Measurements from ENCODE around the gene TMEM242. TPM values are rescaled to one million over a fixed set of nuclear protein-coding genes. Genes with fewer than 3 reads are reported as not detected.

The TMEM242 gene
- total and polyA plus RNA-seq, 2 of the 13 experiments (the other 11 are each of a cell fraction or from before 2014, with no cell fraction given), result 5.6 to 11.1 TPM

DNA sequence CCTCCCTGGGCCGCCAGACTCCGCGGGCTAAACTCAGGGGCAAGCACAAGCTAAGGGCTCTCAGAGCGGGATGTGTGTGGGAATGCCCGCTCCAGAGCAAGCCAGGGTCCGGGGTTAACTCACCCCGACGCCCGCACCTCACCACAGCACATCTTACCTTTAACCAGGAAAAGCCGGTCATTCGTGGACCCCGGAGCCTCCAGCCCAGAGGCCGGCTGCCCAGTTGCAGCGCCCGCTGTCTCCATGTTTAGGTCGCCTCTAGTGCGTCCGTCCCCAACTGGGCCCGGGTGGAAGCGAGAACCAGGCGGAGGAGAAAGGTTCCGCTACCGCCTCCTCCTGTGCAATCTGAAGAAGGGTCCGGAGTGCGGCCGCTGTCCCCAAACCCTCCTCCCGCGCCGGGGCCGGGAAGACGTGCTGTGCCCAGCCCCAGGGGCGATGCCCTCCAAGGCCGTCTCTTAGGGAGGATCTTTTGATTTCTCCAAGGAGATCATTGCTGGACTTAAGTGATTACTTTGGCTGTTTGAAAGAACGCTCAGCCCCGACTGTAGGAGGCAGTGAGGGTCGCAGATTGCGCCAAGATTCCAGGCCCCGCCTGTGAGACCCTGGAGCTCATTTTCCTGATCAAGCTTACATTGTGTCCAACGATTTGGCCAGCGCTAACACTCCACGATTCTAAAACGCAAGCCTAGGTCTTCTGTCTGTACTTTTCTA is at the start of gene TMEM242 (continued):
- TF ChIP-seq, protein P1, sequence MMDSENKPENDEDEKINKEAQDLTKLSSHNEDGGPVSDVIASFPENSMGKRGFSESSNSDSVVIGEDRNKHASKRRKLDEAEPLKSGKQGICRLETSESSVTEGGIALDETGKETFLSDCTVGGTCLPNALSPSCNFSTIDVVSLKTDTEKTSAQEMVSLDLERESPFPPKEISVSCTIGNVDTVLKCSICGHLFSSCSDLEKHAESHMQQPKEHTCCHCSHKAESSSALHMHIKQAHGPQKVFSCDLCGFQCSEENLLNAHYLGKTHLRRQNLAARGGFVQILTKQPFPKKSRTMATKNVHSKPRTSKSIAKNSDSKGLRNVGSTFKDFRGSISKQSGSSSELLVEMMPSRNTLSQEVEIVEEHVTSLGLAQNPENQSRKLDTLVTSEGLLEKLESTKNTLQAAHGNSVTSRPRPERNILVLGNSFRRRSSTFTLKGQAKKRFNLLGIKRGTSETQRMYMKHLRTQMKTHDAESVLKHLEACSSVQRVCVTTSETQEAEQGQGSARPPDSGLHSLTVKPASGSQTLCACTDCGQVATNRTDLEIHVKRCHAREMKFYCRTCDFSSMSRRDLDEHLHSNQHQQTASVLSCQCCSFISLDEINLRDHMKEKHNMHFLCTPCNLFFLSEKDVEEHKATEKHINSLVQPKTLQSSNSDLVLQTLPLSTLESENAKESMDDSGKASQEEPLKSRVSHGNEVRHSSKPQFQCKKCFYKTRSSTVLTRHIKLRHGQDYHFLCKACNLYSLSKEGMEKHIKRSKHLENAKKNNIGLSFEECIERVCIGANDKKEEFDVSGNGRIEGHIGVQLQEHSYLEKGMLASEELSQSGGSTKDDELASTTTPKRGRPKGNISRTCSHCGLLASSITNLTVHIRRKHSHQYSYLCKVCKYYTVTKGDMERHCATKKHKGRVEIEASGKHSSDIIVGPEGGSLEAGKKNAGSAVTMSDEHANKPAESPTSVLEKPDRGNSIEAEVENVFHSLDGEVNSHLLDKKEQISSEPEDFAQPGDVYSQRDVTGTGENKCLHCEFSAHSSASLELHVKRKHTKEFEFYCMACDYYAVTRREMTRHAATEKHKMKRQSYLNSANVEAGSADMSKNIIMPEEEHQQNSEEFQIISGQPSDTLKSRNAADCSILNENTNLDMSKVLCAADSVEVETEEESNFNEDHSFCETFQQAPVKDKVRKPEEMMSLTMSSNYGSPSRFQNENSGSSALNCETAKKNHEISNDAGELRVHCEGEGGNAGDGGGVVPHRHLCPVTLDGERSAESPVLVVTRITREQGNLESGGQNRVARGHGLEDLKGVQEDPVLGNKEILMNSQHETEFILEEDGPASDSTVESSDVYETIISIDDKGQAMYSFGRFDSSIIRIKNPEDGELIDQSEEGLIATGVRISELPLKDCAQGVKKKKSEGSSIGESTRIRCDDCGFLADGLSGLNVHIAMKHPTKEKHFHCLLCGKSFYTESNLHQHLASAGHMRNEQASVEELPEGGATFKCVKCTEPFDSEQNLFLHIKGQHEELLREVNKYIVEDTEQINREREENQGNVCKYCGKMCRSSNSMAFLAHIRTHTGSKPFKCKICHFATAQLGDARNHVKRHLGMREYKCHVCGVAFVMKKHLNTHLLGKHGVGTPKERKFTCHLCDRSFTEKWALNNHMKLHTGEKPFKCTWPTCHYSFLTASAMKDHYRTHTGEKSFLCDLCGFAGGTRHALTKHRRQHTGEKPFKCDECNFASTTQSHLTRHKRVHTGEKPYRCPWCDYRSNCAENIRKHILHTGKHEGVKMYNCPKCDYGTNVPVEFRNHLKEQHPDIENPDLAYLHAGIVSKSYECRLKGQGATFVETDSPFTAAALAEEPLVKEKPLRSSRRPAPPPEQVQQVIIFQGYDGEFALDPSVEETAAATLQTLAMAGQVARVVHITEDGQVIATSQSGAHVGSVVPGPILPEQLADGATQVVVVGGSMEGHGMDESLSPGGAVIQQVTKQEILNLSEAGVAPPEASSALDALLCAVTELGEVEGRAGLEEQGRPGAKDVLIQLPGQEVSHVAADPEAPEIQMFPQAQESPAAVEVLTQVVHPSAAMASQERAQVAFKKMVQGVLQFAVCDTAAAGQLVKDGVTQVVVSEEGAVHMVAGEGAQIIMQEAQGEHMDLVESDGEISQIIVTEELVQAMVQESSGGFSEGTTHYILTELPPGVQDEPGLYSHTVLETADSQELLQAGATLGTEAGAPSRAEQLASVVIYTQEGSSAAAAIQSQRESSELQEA (CRISPR knock-in tag; IDR thresholded peaks at IDR 0.05; ENCODE audit: not compliant biosample characterization), result peak; percentile 96
- TF ChIP-seq, protein P2, sequence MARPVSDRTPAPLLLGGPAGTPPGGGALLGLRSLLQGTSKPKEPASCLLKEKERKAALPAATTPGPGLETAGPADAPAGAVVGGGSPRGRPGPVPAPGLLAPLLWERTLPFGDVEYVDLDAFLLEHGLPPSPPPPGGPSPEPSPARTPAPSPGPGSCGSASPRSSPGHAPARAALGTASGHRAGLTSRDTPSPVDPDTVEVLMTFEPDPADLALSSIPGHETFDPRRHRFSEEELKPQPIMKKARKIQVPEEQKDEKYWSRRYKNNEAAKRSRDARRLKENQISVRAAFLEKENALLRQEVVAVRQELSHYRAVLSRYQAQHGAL (CRISPR knock-in tag; IDR thresholded peaks at IDR 0.05; ENCODE audit: not compliant biosample characterization), result peak; percentile 87
- TF ChIP-seq RFX1 (IDR thresholded peaks at IDR 0.05), result no peak
- peak; percentile 86; the same call in 1 of the 2 replicates for TF ChIP-seq FLYWCH1 (CRISPR knock-in tag; IDR thresholded peaks at IDR 0.05)
- peak; percentile 81 for TF ChIP-seq ZNF317 (CRISPR knock-in tag; IDR thresholded peaks at IDR 0.05)
- TF ChIP-seq YEATS2 (CRISPR knock-in tag; IDR thresholded peaks at IDR 0.05; ENCODE audit: borderline replicate concordance), result peak; percentile 97
- TF ChIP-seq, protein P3, sequence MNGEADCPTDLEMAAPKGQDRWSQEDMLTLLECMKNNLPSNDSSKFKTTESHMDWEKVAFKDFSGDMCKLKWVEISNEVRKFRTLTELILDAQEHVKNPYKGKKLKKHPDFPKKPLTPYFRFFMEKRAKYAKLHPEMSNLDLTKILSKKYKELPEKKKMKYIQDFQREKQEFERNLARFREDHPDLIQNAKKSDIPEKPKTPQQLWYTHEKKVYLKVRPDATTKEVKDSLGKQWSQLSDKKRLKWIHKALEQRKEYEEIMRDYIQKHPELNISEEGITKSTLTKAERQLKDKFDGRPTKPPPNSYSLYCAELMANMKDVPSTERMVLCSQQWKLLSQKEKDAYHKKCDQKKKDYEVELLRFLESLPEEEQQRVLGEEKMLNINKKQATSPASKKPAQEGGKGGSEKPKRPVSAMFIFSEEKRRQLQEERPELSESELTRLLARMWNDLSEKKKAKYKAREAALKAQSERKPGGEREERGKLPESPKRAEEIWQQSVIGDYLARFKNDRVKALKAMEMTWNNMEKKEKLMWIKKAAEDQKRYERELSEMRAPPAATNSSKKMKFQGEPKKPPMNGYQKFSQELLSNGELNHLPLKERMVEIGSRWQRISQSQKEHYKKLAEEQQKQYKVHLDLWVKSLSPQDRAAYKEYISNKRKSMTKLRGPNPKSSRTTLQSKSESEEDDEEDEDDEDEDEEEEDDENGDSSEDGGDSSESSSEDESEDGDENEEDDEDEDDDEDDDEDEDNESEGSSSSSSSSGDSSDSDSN (CRISPR knock-in tag; IDR thresholded peaks at IDR 0.05), result peak; percentile 100
- TF ChIP-seq MAZ (IDR thresholded peaks at IDR 0.05; ENCODE audit: borderline replicate concordance, low read depth, low read length), result peak; percentile 87
- peak; percentile 98 for TF ChIP-seq MAZ (CRISPR knock-in tag; IDR thresholded peaks at IDR 0.05; ENCODE audit: low read depth)
- TF ChIP-seq NR2F6 (IDR thresholded peaks at IDR 0.05), result peak; percentile 44
- peak; percentile 80 for TF ChIP-seq NR2F6 (CRISPR knock-in tag; IDR thresholded peaks at IDR 0.05)
- TF ChIP-seq ZNF841 (CRISPR knock-in tag; IDR thresholded peaks at IDR 0.05; ENCODE audit: borderline replicate concordance), result no peak
- TF ChIP-seq ZMYM2 (CRISPR knock-in tag; IDR thresholded peaks at IDR 0.05), result peak; percentile 84; the same call in 1 of the 2 replicates
- TF ChIP-seq GATAD1 (CRISPR knock-in tag; IDR thresholded peaks at IDR 0.05), result peak; percentile 100
- no peak for TF ChIP-seq ZNF549 (CRISPR knock-in tag; IDR thresholded peaks at IDR 0.05)
- no peak for TF ChIP-seq HMGA1 (CRISPR knock-in tag; conservative IDR thresholded peaks at IDR 0.05)
- TF ChIP-seq, protein P4, sequence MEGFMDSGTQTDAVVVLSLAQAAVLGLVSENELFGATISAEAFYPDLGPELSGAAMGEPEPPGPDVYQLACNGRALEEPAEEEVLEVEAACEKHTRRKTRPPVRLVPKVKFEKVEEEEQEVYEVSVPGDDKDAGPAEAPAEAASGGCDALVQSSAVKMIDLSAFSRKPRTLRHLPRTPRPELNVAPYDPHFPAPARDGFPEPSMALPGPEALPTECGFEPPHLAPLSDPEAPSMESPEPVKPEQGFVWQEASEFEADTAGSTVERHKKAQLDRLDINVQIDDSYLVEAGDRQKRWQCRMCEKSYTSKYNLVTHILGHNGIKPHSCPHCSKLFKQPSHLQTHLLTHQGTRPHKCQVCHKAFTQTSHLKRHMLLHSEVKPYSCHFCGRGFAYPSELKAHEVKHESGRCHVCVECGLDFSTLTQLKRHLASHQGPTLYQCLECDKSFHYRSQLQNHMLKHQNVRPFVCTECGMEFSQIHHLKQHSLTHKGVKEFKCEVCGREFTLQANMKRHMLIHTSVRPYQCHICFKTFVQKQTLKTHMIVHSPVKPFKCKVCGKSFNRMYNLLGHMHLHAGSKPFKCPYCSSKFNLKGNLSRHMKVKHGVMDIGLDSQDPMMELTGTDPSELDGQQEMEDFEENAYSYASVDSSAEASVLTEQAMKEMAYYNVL (CRISPR knock-in tag; IDR thresholded peaks at IDR 0.05; ENCODE audit: borderline replicate concordance), result peak; percentile 61; the same call in 1 of the 2 replicates
